ENCODE results near the gene ZW10. TPM values are rescaled to one million over a fixed set of nuclear protein-coding genes. Genes with fewer than 3 reads are reported as not detected.

ZW10 gene
- total RNA-seq, 1 experiment from 2014 or later = 21.0 TPM

- no peak overlapping the region for H3K4me2 ChIP-seq (ENCODE audit: low read length)
- no TSS peak for BruUV-seq (replicated peaks)
- H3K27ac ChIP-seq (ENCODE audit: low read depth, low read length) = no peak overlapping the region
- H3K9me2 ChIP-seq (ENCODE audit: insufficient read depth) = no peaks in the 10 kb centered on the region
- H3K9me3 ChIP-seq (ENCODE audit: control insufficient read depth in 1 of 2, insufficient read depth in 1 of 2, low read depth in 1 of 2, low read length in 2 of 2) = no peaks in the 10 kb centered on the region
- no peaks in the 10 kb centered on the region for H3K4me1 ChIP-seq (ENCODE audit: control insufficient read depth in 1 of 2, insufficient read depth in 2 of 2, low read length in 2 of 2)
- POLR2A ChIA-PET = no interaction called here
- no peaks in the 10 kb centered on the region for H3K79me2 ChIP-seq (ENCODE audit: insufficient read depth, low read length)
- TF ChIP-seq EZH2 (IDR thresholded peaks at IDR 0.05) = no peak
- TF ChIP-seq EGR1 (IDR thresholded peaks at IDR 0.05; ENCODE audit: low read depth) = no peak
- no peak for TF ChIP-seq JUND (IDR thresholded peaks at IDR 0.05)
- H2AFZ ChIP-seq (ENCODE audit: low read depth, low read length, poor library complexity, severe bottlenecking) = no peak overlapping the region
- H3K36me3 ChIP-seq (ENCODE audit: control insufficient read depth in 1 of 2, insufficient read depth in 2 of 2, low read length in 2 of 2) = peaks cover 13 to 20% of the 10 kb centered on the region in 2 experiments
- intact Hi-C loops (cut with micrococcal nuclease) = no loop called here
- CTCF ChIA-PET = interaction anchor here (1.2 kb wide), 1 partner anchor 13 kb away, joined by 3 read pairs; no protein-coding TSS in a partner anchor
- H4K20me1 ChIP-seq (ENCODE audit: insufficient read depth) = no peaks in the 10 kb centered on the region; the same call in 1 of the 2 replicates
- RAD21 ChIA-PET (ENCODE audit: low non-redundant PET in 1 of 2, low total read pairs in 2 of 2, uncharacterized antibody in 2 of 2, unreplicated experiment in 2 of 2) = no interaction called here
- H3K27me3 ChIP-seq (ENCODE audit: insufficient read depth, low read length) = no peaks in the 10 kb centered on the region
- DNase-seq (ENCODE audit: low read depth, low spot score) (no peak), ATAC-seq (no peak)
- no peak overlapping the region for H3K9ac ChIP-seq (ENCODE audit: low read length)
- H3K4me3 ChIP-seq (replicated peaks in 1 of 2; ENCODE audit: low read depth in 1 of 2, low read length in 2 of 2) = no peak overlapping the region
Observed at GRCh38 chr11:113808931-113809330, 35.4 kb upstream of the ZW10 start.

GRCh38 chr11:113806406-113806805 lies 32.9 kb upstream of the ZW10 start:
- no peaks in the 10 kb centered on the region for H3K4me1 ChIP-seq (ENCODE audit: control insufficient read depth in 1 of 2, insufficient read depth in 2 of 2, low read length in 2 of 2)
- no peaks in the 10 kb centered on the region for H3K27me3 ChIP-seq (ENCODE audit: insufficient read depth, low read length)
- no peak for TF ChIP-seq YY1 (IDR thresholded peaks at IDR 0.05; ENCODE audit: extremely low read depth, insufficient replicate concordance, low read depth, low read length)
- peak; percentile 35; the same call in 1 of the 2 replicates for TF ChIP-seq RAD21 (IDR thresholded peaks at IDR 0.05; ENCODE audit: low read depth)
- TF ChIP-seq CTCF (IDR thresholded peaks at IDR 0.05 in 2 of 3, conservative IDR thresholded peaks at IDR 0.05 in 1 of 3; ENCODE audit: borderline replicate concordance in 1 of 3, insufficient read depth in 1 of 3, low read depth in 2 of 3, low read length in 2 of 3) = peak; percentile 21 to 64 (median 64); a peak in 4 of 6 replicates
- ATAC-seq (peak; percentile 97), DNase-seq (ENCODE audit: low read depth, low spot score) (peak; percentile 12)
- no peak overlapping the region for H3K9ac ChIP-seq (ENCODE audit: low read length)
- no peak overlapping the region for H3K4me3 ChIP-seq (replicated peaks in 1 of 2; ENCODE audit: low read depth in 1 of 2, low read length in 2 of 2)
- no peaks in the 10 kb centered on the region for H3K79me2 ChIP-seq (ENCODE audit: insufficient read depth, low read length)
- no peak overlapping the region for H3K4me2 ChIP-seq (ENCODE audit: low read length)
- peaks cover 18 to 26% of the 10 kb centered on the region in 2 experiments for H3K36me3 ChIP-seq (ENCODE audit: control insufficient read depth in 1 of 2, insufficient read depth in 2 of 2, low read length in 2 of 2)
- ChIA-PET POLR2A (no interaction called here), RAD21 (ENCODE audit: low non-redundant PET in 1 of 2, low total read pairs in 2 of 2, uncharacterized antibody in 2 of 2, unreplicated experiment in 2 of 2) (interaction anchor here (0.6 to 1.4 kb wide), 3 partner anchors 431 to 457 kb away, joined by 3 read pairs; no protein-coding TSS in a partner anchor), CTCF (interaction anchor here (0.6 to 3.0 kb wide), 4 partner anchors 10 to 455 kb away, joined by 3 to 43 read pairs (median 6); no protein-coding TSS in a partner anchor)
- H3K27ac ChIP-seq (ENCODE audit: low read depth, low read length) = no peak overlapping the region
- no peak overlapping the region for H2AFZ ChIP-seq (ENCODE audit: low read depth, low read length, poor library complexity, severe bottlenecking)
- no peaks in the 10 kb centered on the region; the same call in 1 of the 2 replicates for H4K20me1 ChIP-seq (ENCODE audit: insufficient read depth)
- no peaks in the 10 kb centered on the region for H3K9me3 ChIP-seq (ENCODE audit: control insufficient read depth in 1 of 2, insufficient read depth in 1 of 2, low read depth in 1 of 2, low read length in 2 of 2)
- no peaks in the 10 kb centered on the region for H3K9me2 ChIP-seq (ENCODE audit: insufficient read depth)
- BruUV-seq (replicated peaks) = no TSS peak
- intact Hi-C loops (cut with micrococcal nuclease) = loop anchor here (1.0 kb wide), 1 partner anchor 455 kb away; no protein-coding TSS in a partner anchor

Data from HCT116 (cell line).